BE2C (cell line): ENCODE results near the gene LRRC1.

Source experiments
- DNase-seq: peaks from one replicate; pipeline ENCODE4 v3.0.0-alpha.2; 2020
- H3K27me3 ChIP-seq: fragments of 250-450 bp; sonication (Bioruptor Pico); 2 replicates; pipeline ENCODE4 v1.5.1; 2020; ENCODE audit warnings: mild to moderate bottlenecking
- H3K36me3 ChIP-seq: fragments of 250-450 bp; sonication (Bioruptor Pico); 2 replicates; pipeline ENCODE4 v1.5.1; 2020; ENCODE audit warnings: mild to moderate bottlenecking
- H3K4me1 ChIP-seq: fragments of 250-450 bp; sonication (Bioruptor Pico); 2 replicates; pipeline ENCODE4 v1.5.1; 2020
- H3K4me3 ChIP-seq: 2 replicates; pipeline ENCODE4 v1.5.1; 2011; ENCODE audit warnings: low read depth, low read length
- H3K9me3 ChIP-seq: fragments of 250-450 bp; sonication (Bioruptor Pico); 2 replicates; pipeline ENCODE4 v1.5.1; 2020
- CTCF ChIP-seq: IDR thresholded peaks from 2 replicates; pipeline ENCODE4 v1.5.1; 2012; ENCODE audit warnings: mild to moderate bottlenecking, low read depth, low read length

The LRRC1 gene

GRCh38 chr6:53840027-53840426 lies 45.2 kb downstream of the LRRC1 start:
- H3K4me1 ChIP-seq: no peaks in the 10 kb centered on the region
- H3K9me3 ChIP-seq: no peaks in the 10 kb centered on the region
- H3K27me3 ChIP-seq: no peaks in the 10 kb centered on the region
- H3K36me3 ChIP-seq: no peaks in the 10 kb centered on the region
- DNase-seq: no peak
- H3K4me3 ChIP-seq: no peak overlapping the region
- TF ChIP-seq CTCF: no peak

GRCh38 chr6:53845280-53846195 lies 50.7 kb downstream of the LRRC1 start:
- DNase-seq: no peak
- no peaks in the 10 kb centered on the region for H3K36me3 ChIP-seq
- H3K27me3 ChIP-seq: no peaks in the 10 kb centered on the region
- no peaks in the 10 kb centered on the region for H3K4me1 ChIP-seq
- no peak for TF ChIP-seq CTCF
- H3K4me3 ChIP-seq: no peak overlapping the region
- no peaks in the 10 kb centered on the region for H3K9me3 ChIP-seq

GRCh38 chr6:53846250-53846649 lies 51.4 kb downstream of the LRRC1 start:
- Histone ChIP-seq H3K4me1 (no peaks in the 10 kb centered on the region), H3K36me3 (no peaks in the 10 kb centered on the region), H3K27me3 (no peaks in the 10 kb centered on the region), H3K4me3 (no peak overlapping the region), H3K9me3 (no peaks in the 10 kb centered on the region)
- no peak for DNase-seq
- no peak for TF ChIP-seq CTCF

- Histone ChIP-seq H3K27me3 (no peaks in the 10 kb centered on the region), H3K4me3 (no peak overlapping the region), H3K36me3 (no peaks in the 10 kb centered on the region), H3K9me3 (no peaks in the 10 kb centered on the region), H3K4me1 (no peaks in the 10 kb centered on the region)
- no peak for TF ChIP-seq CTCF
- DNase-seq: no peak
Observed at GRCh38 chr6:53847796-53848314, 53.0 kb downstream of the LRRC1 start.

- no peak for DNase-seq
- H3K36me3 ChIP-seq: no peaks in the 10 kb centered on the region
- H3K9me3 ChIP-seq: no peaks in the 10 kb centered on the region
- no peaks in the 10 kb centered on the region for H3K27me3 ChIP-seq
- TF ChIP-seq CTCF: no peak
- H3K4me1 ChIP-seq: no peaks in the 10 kb centered on the region
- no peak overlapping the region for H3K4me3 ChIP-seq
Observed at GRCh38 chr6:53850527-53850926, 55.7 kb downstream of the LRRC1 start.

- Histone ChIP-seq H3K36me3 (no peaks in the 10 kb centered on the region), H3K4me3 (no peak overlapping the region), H3K4me1 (no peaks in the 10 kb centered on the region), H3K27me3 (no peaks in the 10 kb centered on the region; the same call in 1 of the 2 replicates), H3K9me3 (no peaks in the 10 kb centered on the region)
- no peak for TF ChIP-seq CTCF
- DNase-seq: no peak
Observed at GRCh38 chr6:53851561-53851960, 56.8 kb downstream of the LRRC1 start.
